ENCODE measurements around the gene IGFBP5.

The IGFBP5 gene

GRCh38 chr2:216695401-216695821 lies at the start of gene IGFBP5:
TSS of gene IGFBP5 (minus strand) at chr2:216695549. CDS start at chr2:216694775, 774 bp downstream.
- DNase-seq = peak; percentile 60 to 95

DNA sequence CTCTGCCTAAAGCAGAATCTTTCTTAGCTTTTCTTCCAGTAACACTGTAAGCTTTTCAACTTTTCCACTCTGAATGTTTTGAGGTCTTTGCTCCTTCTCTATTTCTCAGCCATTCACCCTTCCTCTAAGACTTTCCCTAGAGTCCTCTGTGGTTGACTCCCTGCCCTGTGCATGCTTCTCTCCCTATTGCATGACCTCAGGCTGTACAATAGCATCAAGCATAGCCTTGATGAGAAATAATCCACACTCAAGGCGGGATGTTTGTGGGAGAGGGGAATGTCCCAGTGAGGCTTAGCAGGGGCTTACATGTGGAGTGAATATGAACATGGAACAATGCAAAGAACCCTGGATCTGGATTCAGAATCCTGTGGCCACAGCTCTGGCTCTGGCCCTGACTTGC lies 48.4 kb upstream of the IGFBP5 start:
- DNase-seq = no peak

DNA sequence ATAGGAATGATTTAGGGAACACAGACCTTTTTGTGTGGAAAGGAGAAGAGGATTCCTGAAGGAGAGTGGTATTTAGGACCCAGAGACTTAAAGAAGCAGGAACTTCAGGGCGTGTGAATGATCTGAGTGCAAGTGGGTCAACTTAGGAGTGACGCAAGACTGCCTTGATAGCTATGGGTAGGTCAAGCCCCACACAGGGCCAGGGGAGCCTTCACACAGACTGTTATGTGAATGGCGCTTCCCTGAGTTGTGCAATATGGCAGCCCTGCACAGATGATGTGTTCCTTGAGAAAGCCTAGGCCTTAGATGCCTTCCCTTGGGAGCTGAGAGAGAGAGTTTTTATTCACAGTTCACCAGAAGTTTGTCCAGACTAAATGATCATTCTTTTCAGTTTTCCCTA lies 47.1 kb upstream of the IGFBP5 start:
- DNase-seq = no peak

- no peak for DNase-seq
These were observed 45.9 kb upstream of the IGFBP5 start for GRCh38 chr2:216741223-216741593.

GRCh38 chr2:216740557-216741222 lies 45.3 kb upstream of the IGFBP5 start:
- DNase-seq = no peak

DNA sequence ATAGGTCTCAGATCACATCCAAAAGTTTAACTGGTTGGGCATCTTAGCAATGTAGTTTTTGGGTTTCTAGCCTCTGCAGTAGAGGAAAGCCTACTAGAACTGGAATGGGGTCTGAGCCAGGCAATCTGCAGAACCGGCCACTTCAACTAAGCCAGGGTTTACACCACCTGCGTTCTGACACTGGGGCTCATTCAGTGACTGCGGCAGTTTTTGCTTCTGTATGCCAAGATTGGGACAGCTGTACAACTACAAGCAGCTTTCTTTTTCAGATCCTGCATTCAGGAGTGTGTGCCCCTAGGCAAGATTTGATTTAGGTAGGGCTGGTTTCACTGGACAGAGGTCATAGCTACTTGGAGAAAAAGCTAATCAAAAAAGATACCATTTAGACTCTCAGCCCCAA lies 43.7 kb upstream of the IGFBP5 start:
- no peak for DNase-seq

DNA sequence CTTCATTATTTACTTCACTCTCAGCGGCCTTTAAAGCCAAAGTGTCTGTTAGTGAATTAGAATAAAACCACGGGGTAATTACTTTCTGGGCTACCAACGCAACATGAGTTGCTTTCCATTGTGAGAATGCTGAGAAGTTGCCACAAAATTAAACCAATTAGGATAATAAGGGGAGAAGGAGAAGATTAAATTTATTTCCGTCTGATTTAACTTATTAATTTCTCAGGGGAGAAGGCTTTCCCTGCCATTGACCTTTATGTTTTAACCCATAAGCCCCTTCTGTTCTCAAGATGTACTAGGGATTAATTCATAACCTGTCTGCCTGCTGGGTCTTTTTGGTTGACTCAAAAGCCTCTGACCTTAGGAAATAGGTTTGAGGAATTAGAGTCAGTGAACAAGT lies 42.3 kb upstream of the IGFBP5 start:
- no peak for DNase-seq

DNA sequence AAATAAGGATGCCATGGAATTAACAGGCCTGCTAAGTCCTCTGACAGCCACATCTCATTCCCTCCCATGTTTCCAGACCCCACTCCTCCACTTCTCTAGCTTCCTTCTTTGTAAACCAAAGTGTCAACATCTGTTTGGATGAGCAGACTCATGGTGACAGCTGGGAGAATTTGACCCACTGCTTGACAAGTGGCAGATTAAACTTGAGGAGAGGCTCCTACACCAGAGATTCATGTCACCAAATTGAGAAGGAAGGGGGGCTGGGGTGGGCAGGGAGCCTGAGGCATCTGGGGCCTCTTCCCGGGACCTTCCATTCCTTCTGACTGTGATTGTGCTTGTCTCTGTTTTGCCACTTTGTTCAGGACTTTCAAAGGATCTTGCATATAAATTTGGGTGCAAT lies 41.0 kb upstream of the IGFBP5 start:
- DNase-seq = no peak

DNA sequence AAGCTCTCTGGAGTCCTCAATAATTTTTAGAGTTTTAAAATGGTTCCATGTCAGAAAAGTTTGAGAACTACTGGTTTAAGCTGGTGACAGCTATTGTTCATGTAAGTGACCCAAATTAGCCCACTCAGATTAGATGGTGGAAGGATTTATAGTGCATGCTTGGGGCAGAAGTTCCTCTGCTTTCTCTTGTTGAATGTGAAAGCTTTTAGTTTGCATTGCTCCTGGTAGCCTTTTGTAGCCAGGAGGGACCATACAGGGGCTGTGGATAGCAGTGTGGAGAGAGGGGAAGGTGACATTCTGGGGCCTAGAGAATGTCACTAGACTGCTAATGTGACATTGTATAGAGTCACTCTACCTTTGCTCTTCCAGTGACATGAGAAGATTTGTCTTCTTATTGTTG lies 40.3 kb upstream of the IGFBP5 start:
- no peak for DNase-seq

DNA sequence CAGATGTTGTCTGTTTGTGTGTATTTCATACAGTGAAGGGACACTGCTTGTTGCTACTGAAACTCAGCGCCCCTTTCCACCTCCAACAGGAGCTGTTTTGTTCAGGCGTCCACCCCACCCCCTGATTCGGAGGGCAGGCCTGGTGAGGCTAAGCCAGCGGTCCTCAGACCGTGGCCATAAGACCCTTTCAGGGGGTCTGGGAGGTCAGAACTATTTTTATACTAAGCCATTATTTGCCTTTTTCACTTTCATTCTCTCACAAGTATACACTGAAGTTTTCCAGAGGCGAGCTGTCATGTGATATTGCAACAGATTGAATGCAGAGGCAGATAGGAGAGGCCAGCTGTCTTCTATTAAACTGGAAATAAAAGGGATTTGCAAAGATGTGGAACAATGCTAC lies 39.7 kb upstream of the IGFBP5 start:
- DNase-seq = no peak

GRCh38 chr2:216733046-216733445 lies 37.7 kb upstream of the IGFBP5 start:
- DNase-seq = no peak

DNA sequence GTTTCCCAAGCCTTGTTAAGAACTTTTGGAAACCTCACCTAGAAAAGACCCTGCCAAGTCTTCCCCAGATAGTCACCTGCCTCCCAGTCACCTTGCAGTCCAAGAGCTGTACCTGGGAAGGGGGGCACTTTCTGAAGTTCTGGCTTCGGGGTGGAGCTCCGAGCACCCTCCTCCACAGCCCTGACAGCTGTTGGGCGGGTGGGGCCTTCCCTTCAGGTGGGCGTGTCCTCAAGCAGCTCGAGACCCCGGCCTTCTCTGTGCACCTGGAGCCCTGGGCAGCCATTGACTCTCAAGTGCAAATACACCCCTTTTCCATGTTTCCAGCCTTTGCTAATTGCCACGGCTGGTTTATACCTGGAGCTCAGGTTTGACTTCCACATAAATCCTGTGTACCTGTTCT lies 37.0 kb upstream of the IGFBP5 start:
- no peak for DNase-seq

DNA sequence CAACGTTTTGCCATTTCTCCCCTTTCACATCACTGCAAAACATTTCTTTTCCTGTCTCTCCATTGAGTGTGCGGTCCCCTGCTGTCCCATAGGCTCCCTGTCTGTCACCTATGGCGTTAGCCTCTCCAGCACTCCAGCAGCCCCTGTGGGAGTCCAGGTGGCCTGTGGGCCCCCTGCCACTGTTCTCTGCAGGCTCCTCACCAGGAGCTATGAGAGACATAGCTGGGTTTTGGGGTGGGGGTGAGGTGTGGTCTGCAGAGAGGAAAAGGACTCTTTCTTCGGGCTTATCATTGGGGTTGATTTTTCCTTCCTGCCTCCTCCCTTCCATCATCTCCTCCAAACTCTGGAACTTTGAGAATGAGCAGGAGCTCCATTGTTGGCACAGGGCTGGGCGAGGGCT lies 36.1 kb upstream of the IGFBP5 start:
- no peak for DNase-seq

- DNase-seq = no peak
These were observed 35.5 kb upstream of the IGFBP5 start for GRCh38 chr2:216730871-216731270.

GRCh38 chr2:216727346-216728122 lies 32.2 kb upstream of the IGFBP5 start:
- DNase-seq = no peak

GRCh38 chr2:216724190-216724589 lies 28.8 kb upstream of the IGFBP5 start:
- DNase-seq = no peak

DNA sequence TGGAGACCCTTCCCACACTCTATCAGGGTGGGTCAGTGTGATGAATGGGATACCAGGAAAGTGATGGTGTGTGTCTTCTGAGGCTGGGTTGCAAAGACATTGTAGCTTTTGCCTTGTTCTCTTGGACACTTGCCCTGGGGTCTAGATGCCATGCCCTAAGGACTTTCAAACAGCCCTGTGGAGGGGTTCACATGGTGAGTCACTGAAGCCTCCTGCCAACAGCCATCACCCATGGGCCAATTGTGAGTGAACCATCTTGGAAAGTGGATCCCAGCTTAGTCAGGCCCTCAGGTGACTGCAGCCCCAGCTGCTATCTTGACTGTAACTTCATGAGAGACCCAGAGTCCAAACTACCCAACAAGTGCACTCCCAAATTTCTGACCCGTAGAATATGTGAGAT lies 25.8 kb upstream of the IGFBP5 start:
- DNase-seq = peak in 1 of 2 experiments; percentile 4

DNA sequence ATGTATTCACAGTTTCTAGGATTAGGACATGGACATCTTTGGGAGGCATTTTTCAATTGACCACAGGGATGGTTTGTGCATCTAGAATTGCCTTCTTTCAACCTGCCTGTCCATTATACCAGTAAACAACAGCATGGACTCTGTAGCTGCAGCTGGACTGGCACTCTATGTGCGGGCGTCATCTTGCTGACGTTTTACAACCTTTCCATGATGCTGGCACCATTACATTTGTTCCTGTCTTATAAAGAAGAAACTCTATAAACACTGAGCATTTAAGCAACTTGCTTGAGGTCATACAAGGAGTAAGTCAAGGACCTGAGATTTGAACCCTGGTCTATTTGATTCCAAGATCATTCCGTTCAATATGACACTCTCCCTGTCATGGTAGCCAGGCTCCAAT lies 25.4 kb upstream of the IGFBP5 start:
- DNase-seq = no peak

DNA sequence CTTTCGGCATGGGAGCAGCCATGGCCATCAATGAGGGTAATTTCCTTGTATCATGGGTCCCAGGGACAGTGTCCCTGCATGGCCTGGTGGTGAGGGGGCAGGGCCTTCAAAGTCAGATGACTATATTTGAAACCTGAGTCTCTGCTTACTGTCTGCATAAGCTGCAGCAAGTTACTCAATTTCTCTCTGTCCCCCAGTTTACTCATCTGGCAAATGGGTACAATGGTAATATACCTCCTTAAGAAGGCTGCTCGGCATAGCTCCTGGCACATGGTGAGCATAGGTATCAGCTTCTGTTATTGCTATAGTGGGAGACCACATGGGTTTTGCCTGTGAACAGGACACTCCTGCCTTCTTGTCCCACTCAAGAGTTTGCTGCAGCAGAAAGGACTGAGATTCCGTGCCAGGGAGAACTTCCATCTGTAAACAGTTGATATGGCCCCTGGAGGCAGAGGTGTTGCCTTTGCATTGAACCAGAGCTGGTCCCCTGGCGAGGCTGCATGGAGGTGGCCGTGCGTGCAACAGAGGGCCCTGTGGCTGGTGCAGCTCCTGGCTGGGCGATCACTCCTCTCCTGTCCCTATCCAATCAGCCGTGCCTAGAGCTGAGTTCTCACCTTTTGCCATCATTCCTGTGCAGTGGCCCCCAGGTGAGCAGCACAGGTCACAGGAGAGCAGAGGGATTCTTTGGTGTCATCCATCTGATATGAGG lies 22.7 kb upstream of the IGFBP5 start:
- no peak for DNase-seq

DNA sequence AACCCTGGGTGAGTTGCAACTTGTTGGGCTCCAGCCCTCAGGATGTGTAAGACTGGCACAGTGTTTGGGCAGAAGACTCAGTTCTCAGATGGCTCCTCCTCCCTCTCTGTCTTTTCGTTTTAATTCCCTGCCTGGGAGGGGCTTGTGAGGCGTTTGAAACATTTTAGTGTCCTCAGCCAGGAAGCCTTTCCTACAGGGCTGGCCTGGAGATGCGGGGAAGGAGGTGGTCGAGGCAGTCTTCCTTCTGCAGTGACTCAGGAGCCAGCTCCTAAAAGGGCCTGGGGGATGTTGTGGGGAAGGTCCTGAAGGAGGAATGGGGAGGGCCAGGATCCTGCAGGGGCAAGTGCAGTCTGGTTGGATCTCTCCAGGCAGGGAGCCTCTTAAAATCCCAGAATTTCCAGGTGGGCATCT lies 22.1 kb upstream of the IGFBP5 start:
- DNase-seq = peak in 1 of 2 experiments; percentile 6

GRCh38 chr2:216716109-216716508 lies 20.8 kb upstream of the IGFBP5 start:
- no peak for DNase-seq

DNA sequence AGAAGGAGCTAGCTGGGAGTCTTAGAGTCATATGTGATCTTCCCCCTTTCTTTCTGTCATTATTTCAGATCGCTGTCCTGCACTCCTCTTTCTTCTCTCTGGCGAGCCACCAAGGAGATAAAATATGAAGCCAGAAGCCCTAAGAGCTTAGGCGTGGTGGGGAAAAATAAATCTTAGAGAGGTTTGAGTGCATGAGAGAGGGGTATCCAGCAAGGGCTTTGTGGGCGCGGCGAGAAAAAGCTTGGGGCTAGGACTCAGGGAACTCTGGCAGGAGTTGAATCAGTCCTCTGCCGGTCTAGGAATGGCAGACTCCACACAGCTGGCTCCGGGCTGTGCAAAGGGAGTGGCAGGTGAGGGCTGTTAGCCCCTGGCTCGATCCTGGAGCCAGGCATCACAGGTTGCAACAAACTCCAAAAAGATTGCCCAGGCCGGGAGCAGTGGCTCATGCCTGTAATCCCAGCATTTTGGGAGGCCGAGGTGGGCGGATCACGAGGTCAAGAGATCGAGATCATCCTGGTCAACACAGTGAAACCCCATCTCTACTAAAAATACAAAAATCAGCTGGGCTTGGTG lies 20.1 kb upstream of the IGFBP5 start:
- DNase-seq = no peak

- DNase-seq = no peak
These were observed 19.0 kb upstream of the IGFBP5 start for GRCh38 chr2:216714376-216714775.

All from NCI-H446 (cell line).